ENCODE measurements around the gene SETD3. TPM values are rescaled to one million over a fixed set of nuclear protein-coding genes. Genes with fewer than 3 reads are reported as not detected.

The SETD3 gene
- total and polyA plus RNA-seq, 2 of the 8 experiments (the other 6 are each of a cell fraction or from before 2014, with no cell fraction given): 24.0 to 64.0 TPM

DNA sequence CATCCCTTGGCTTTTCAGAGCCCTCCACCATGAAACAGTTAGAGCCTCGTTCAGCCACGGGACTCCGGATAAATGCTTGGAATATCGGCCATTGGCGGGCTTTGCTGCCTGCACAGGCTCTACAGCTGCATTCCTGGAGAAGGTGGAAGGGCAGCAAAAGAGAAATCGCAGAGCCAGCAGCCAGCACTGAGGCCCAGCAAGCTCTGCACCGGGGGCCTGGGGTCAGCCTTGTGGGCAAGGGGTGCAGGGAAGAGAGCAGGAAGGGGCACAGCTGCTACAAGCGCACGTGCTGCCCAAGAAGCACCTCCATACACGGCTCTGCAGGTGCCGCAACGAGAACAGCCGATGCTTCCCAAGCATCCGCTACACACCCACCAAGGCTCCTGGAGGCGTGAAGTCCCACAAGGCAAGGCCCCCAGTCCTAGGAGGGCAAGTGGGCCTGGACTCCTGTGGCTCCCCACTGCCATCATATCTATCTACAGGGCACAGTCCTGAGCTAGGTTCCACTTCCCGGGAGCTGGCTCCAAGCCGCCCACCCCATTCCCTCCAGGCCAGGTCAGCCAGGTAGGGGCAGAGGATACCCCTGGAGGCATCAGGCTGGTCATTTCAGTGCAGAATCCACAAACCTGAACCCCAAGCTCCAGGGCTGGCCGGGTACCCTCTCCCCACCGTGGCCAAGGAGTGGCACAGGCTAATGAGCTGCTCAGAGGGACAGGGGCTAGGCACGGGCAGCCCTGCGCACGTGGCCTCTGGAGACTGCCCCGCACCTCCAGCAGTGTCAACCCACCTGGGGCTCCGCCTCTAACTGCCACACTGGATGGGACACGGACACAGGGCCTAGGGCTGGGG, 40.7 kb upstream of the SETD3 start:
- 93% methylated on average over 24 of the region's 25 CpGs; no CpG with 5 or more reads in 1 of the 2 experiments for WGBS, 2 experiments (ENCODE audit: extremely low coverage in 1 of 2, insufficient coverage in 1 of 2, insufficient read length in 1 of 2, insufficient replicate concordance in 2 of 2, low coverage in 1 of 2, low lambda C conversion rate in 2 of 2, missing lambda C conversion rate in 1 of 2)
- peaks cover 11 to 37% (median 30%) of the 10 kb centered on the region in 4 experiments for H3K4me1 ChIP-seq (replicated peaks in 1 of 4; ENCODE audit: control insufficient read depth in 3 of 4, insufficient read depth in 4 of 4, low read length in 3 of 4)

More for the DNA sequence above, 40.7 kb upstream of the SETD3 start:
- Histone ChIP-seq H3K27ac (ENCODE audit: low read depth, low read length) (no peak overlapping the region), H4K8ac (ENCODE audit: extremely low read depth, insufficient read depth, low read length) (peak overlapping the region; percentile 3; the same call in 1 of the 2 replicates), H3K9ac (replicated peaks in 1 of 4; ENCODE audit: extremely low read depth in 1 of 4, low read depth in 3 of 4, low read length in 3 of 4) (0 out of 7 replicates have a peak overlapping the region, but pooled peaks of 1 of the 4 experiments have one; percentile 8), H3K9me3 (ENCODE audit: insufficient read depth in 2 of 2, low read depth in 1 of 2, low read length in 1 of 2) (no peaks in the 10 kb centered on the region), H4K5ac (ENCODE audit: insufficient read length, low read depth, low read length) (no peak overlapping the region), H2BK12ac (ENCODE audit: low read depth, low read length) (no peak overlapping the region), H3K18ac (ENCODE audit: extremely low read depth, low read length) (no peak overlapping the region; the same call in 1 of the 2 replicates), H3K79me1 (ENCODE audit: low read depth, low read length) (peaks cover 6% of the 10 kb centered on the region; the same call in 1 of the 2 replicates), H2BK120ac (replicated peaks; ENCODE audit: low read depth, low read length) (no peak overlapping the region), H4K91ac (replicated peaks; ENCODE audit: insufficient read length, low read length) (peak overlapping the region; percentile 52), H3K4me3 (ENCODE audit: extremely low read depth in 1 of 4, insufficient read depth in 2 of 4, low read depth in 3 of 4, low read length in 4 of 4) (no peak overlapping the region), H3K4ac (replicated peaks; ENCODE audit: insufficient read length, low read depth, low read length) (no peak overlapping the region), H3K56ac (replicated peaks; ENCODE audit: insufficient read length, low read depth, low read length) (no peak overlapping the region), H3K27me3 (replicated peaks in 1 of 4; ENCODE audit: control insufficient read depth in 3 of 4, extremely low read depth in 1 of 4, insufficient read depth in 3 of 4, low read length in 3 of 4) (no peaks in the 10 kb centered on the region), H2AK5ac (ENCODE audit: low read depth, low read length) (peak overlapping the region; percentile 75), H2BK5ac (ENCODE audit: low read depth, low read length) (peak overlapping the region; percentile 75; the same call in 1 of the 2 replicates), H4K20me1 (replicated peaks in 1 of 2; ENCODE audit: control insufficient read depth in 1 of 2, insufficient read depth in 2 of 2, low read length in 2 of 2) (peaks cover 3 to 5% of the 10 kb centered on the region in 2 experiments), H3K23me2 (ENCODE audit: low read depth, low read length) (0 out of 2 replicates have a peak, but pooled peaks cover 2% of the 10 kb centered on the region), H3K36me3 (ENCODE audit: control insufficient read depth in 2 of 4, insufficient read depth in 4 of 4, low read length in 3 of 4) (no peaks in the 10 kb centered on the region; a peak in 1 of 8 replicates), H3K14ac (ENCODE audit: insufficient read length) (no peak overlapping the region), H2AFZ (ENCODE audit: low read length) (no peak overlapping the region), H3K4me2 (ENCODE audit: insufficient read depth in 1 of 2, low read depth in 2 of 2, low read length in 2 of 2) (no peak overlapping the region), H2BK15ac (ENCODE audit: low read length) (peak overlapping the region; percentile 46; the same call in 1 of the 2 replicates), H2BK20ac (ENCODE audit: low read length) (0 out of 2 replicates have a peak overlapping the region, but pooled peaks have one; percentile 61), H3K79me2 (ENCODE audit: control insufficient read depth in 1 of 2, insufficient read depth in 2 of 2, low read length in 2 of 2) (peaks cover 0 to 2% of the 10 kb centered on the region in 2 experiments; a peak in 1 of 4 replicates), H3K23ac (ENCODE audit: insufficient read length) (no peak overlapping the region)
- ChIA-PET CTCF (ENCODE audit: partially characterized antibody) (interaction anchor here (0.7 to 2.7 kb wide), 16 partner anchors 13 to 161 kb away, joined by 3 to 18 read pairs (median 4); no protein-coding TSS in a partner anchor), POLR2A (ENCODE audit: partially characterized antibody) (interaction anchor here (1.0 kb wide), 1 partner anchor 43 kb away, joined by 3 read pairs; no protein-coding TSS in a partner anchor)
- FAIRE-seq (no peak), DNase-seq (ENCODE audit: low read depth in 1 of 2, low spot score in 2 of 2) (no peak)
- TF ChIP-seq CBX8 (IDR thresholded peaks at IDR 0.05; ENCODE audit: borderline replicate concordance, low read depth, low read length) (no peak), NANOG (IDR thresholded peaks at IDR 0.05; ENCODE audit: insufficient read depth, low read depth, low read length, poor library complexity, severe bottlenecking) (no peak), CHD2 (IDR thresholded peaks at IDR 0.05; ENCODE audit: low read length) (no peak), FOSL1 (IDR thresholded peaks at IDR 0.05; ENCODE audit: insufficient read depth, low read depth, low read length) (no peak), POU5F1 (IDR thresholded peaks at IDR 0.05; ENCODE audit: low read depth, low read length) (no peak), SIRT6 (IDR thresholded peaks at IDR 0.05; ENCODE audit: low read length) (no peak), SP4 (IDR thresholded peaks at IDR 0.05; ENCODE audit: low read length) (no peak), YY1 (IDR thresholded peaks at IDR 0.05; ENCODE audit: low read depth, low read length) (no peak)
- TF ChIP-seq, protein P1, sequence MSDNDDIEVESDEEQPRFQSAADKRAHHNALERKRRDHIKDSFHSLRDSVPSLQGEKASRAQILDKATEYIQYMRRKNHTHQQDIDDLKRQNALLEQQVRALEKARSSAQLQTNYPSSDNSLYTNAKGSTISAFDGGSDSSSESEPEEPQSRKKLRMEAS (IDR thresholded peaks at IDR 0.05): no peak
- TF ChIP-seq, protein P2, sequence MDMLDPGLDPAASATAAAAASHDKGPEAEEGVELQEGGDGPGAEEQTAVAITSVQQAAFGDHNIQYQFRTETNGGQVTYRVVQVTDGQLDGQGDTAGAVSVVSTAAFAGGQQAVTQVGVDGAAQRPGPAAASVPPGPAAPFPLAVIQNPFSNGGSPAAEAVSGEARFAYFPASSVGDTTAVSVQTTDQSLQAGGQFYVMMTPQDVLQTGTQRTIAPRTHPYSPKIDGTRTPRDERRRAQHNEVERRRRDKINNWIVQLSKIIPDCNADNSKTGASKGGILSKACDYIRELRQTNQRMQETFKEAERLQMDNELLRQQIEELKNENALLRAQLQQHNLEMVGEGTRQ (IDR thresholded peaks at IDR 0.05; ENCODE audit: low read length): no peak

All from H1 (cell line).